Measurements from ENCODE around the gene PCED1A. TPM values are rescaled to one million over a fixed set of nuclear protein-coding genes. Genes with fewer than 3 reads are reported as not detected.

The PCED1A gene
- total and polyA plus RNA-seq, 2 of the 13 experiments (the other 11 are each of a cell fraction or from before 2014, with no cell fraction given) = 40.1 to 84.2 TPM

Other genes with a start within 250 kb of the PCED1A start
- 646 and 1,116 TPM in 2 replicates for gene NOP56, start 188.0 kb downstream of the PCED1A start, total RNA-seq (2016; rRNA removed; fragmentation: Illumina TruSeq; extraction: Trizol)
- gene NOP56, start 188.0 kb downstream of the PCED1A start, polyA plus RNA-seq (2011; rRNA removed) = 369 and 374 TPM in 2 replicates
- 215 and 246 TPM in 2 replicates for gene IDH3B, start 176.4 kb downstream of the PCED1A start, total RNA-seq (2016; rRNA removed; fragmentation: Illumina TruSeq; extraction: Trizol)
- 245 and 254 TPM in 2 replicates for gene IDH3B, start 176.4 kb downstream of the PCED1A start, polyA plus RNA-seq (2011; rRNA removed)
- gene EBF4, start 147.9 kb downstream of the PCED1A start, total RNA-seq (2016; rRNA removed; fragmentation: Illumina TruSeq; extraction: Trizol) = 0.84 TPM in 1 of 2 replicates, not detected in the other
- 2.2 and 5.2 TPM in 2 replicates for gene EBF4, start 147.9 kb downstream of the PCED1A start, polyA plus RNA-seq (2011; rRNA removed)
- not detected in 2 replicates for gene CPXM1, start 40.0 kb downstream of the PCED1A start, total RNA-seq (2016; rRNA removed; fragmentation: Illumina TruSeq; extraction: Trizol)
- gene CPXM1, start 40.0 kb downstream of the PCED1A start, polyA plus RNA-seq (2011; rRNA removed) = 0.07 TPM in 1 of 2 replicates, not detected in the other
- gene C20orf141, start 25.7 kb downstream of the PCED1A start, total RNA-seq (2016; rRNA removed; fragmentation: Illumina TruSeq; extraction: Trizol) = not detected in 2 replicates
- not detected in 2 replicates for gene C20orf141, start 25.7 kb downstream of the PCED1A start, polyA plus RNA-seq (2011; rRNA removed)
- gene TMEM239, start 24.3 kb downstream of the PCED1A start, total RNA-seq (2016; rRNA removed; fragmentation: Illumina TruSeq; extraction: Trizol) = not detected in 2 replicates
- gene TMEM239, start 24.3 kb downstream of the PCED1A start, polyA plus RNA-seq (2011; rRNA removed) = not detected in 2 replicates
- 27.6 and 35.4 TPM in 2 replicates for gene VPS16, start 90 bp upstream of the PCED1A start, total RNA-seq (2016; rRNA removed; fragmentation: Illumina TruSeq; extraction: Trizol)
- gene VPS16, start 90 bp upstream of the PCED1A start, polyA plus RNA-seq (2011; rRNA removed) = 34.2 and 44.0 TPM in 2 replicates
- 43.7 and 47.2 TPM in 2 replicates for gene PTPRA, start 32.8 kb upstream of the PCED1A start, total RNA-seq (2016; rRNA removed; fragmentation: Illumina TruSeq; extraction: Trizol)
- 107 and 127 TPM in 2 replicates for gene PTPRA, start 32.8 kb upstream of the PCED1A start, polyA plus RNA-seq (2011; rRNA removed)
- gene GNRH2, start 203.0 kb upstream of the PCED1A start, total RNA-seq (2016; rRNA removed; fragmentation: Illumina TruSeq; extraction: Trizol) = not detected in 2 replicates
- gene GNRH2, start 203.0 kb upstream of the PCED1A start, polyA plus RNA-seq (2011; rRNA removed) = 0.22 and 0.28 TPM in 2 replicates
- gene MRPS26, start 205.4 kb upstream of the PCED1A start, total RNA-seq (2016; rRNA removed; fragmentation: Illumina TruSeq; extraction: Trizol) = 187 and 201 TPM in 2 replicates
- gene MRPS26, start 205.4 kb upstream of the PCED1A start, polyA plus RNA-seq (2011; rRNA removed) = 89.8 and 96.6 TPM in 2 replicates
- gene OXT, start 231.0 kb upstream of the PCED1A start, total RNA-seq (2016; rRNA removed; fragmentation: Illumina TruSeq; extraction: Trizol) = not detected in 2 replicates
- not detected in 2 replicates for gene OXT, start 231.0 kb upstream of the PCED1A start, polyA plus RNA-seq (2011; rRNA removed)
- gene AVP, start 244.1 kb upstream of the PCED1A start, total RNA-seq (2016; rRNA removed; fragmentation: Illumina TruSeq; extraction: Trizol) = not detected in 2 replicates
- gene AVP, start 244.1 kb upstream of the PCED1A start, polyA plus RNA-seq (2011; rRNA removed) = 0.12 and 0.21 TPM in 2 replicates

Data from HepG2 (cell line).